GM13977 (cell line): ENCODE measurements around the gene FITM1.
"Not testable (repeated sequence)": the region's sequence is repeated elsewhere in the genome, so short reads cannot be mapped to it uniquely, and the experiment has no call there.

Source experiments
- DNase-seq: peaks from one replicate; pipeline ENCODE4 v3.0.0; 2012; ENCODE audit warnings: low spot score
- in situ Hi-C: fragments of 300-500 bp; cut with MboI; formaldehyde crosslinking; loops from one replicate; pipeline ENCODE4 v1.12.0; 2022; ENCODE audit warnings: low sequenced_read_pairs, low pct_unique_long_range_greater_than_20kb, mixed read lengths, inconsistent platforms; ENCODE audit not compliant: unreplicated experiment
- TF ChIP-seq, protein P1 (sequence below): IDR thresholded peaks from 2 replicates; pipeline ENCODE4 v1.5.1; 2012; ENCODE audit warnings: mild to moderate bottlenecking, control low read depth; ENCODE audit not compliant: insufficient read depth; ENCODE audit errors: extremely low read depth, missing control alignments

Gene FITM1

DNA sequence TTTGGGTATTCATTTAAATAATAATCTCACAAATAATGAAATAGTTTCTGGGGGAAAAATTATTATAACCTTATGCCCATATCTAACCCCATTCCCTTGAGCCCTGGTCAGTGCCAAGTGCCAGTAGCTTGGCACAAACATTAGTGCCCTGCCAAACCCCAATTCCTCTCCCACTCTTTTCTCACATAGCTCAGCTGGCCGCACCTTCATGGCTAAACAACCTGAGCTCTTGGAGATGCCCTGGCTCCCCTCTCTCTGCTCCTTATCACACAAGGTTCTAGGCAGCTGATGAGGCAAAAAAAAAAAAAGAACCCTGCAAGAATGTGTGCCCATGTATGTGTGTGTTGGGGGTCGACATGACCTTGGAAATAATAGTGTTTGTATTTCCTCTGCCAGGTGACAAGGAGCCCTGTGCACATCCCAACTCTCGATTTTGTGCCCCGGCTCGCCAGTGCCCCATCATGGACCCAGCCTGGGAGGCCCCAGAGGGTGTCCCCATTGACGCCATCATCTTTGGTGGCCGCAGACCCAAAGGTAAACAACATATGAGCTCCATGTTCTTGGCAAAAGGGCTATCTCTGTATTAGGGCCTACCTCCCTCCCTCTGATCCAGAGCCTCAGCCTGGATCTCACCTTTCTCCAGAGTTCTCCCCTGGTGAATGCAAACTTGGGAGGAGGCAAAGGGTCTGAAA is 28.0 kb upstream of the FITM1 start:
- no peak for DNase-seq
- TF ChIP-seq, protein P1, sequence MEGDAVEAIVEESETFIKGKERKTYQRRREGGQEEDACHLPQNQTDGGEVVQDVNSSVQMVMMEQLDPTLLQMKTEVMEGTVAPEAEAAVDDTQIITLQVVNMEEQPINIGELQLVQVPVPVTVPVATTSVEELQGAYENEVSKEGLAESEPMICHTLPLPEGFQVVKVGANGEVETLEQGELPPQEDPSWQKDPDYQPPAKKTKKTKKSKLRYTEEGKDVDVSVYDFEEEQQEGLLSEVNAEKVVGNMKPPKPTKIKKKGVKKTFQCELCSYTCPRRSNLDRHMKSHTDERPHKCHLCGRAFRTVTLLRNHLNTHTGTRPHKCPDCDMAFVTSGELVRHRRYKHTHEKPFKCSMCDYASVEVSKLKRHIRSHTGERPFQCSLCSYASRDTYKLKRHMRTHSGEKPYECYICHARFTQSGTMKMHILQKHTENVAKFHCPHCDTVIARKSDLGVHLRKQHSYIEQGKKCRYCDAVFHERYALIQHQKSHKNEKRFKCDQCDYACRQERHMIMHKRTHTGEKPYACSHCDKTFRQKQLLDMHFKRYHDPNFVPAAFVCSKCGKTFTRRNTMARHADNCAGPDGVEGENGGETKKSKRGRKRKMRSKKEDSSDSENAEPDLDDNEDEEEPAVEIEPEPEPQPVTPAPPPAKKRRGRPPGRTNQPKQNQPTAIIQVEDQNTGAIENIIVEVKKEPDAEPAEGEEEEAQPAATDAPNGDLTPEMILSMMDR = no peak
- in situ Hi-C loops = no loop called here

DNA sequence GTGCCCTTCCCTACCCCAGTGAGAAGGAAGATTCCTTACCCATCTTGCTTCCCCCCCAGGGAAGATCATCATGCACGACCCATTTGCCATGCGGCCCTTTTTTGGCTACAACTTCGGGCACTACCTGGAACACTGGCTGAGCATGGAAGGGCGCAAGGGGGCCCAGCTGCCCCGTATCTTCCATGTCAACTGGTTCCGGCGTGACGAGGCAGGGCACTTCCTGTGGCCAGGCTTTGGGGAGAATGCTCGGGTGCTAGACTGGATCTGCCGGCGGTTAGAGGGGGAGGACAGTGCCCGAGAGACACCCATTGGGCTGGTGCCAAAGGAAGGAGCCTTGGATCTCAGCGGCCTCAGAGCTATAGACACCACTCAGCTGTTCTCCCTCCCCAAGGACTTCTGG is 27.0 kb upstream of the FITM1 start:
- in situ Hi-C loops = no loop called here
- no peak for DNase-seq
- TF ChIP-seq, protein P1 = no peak

DNA sequence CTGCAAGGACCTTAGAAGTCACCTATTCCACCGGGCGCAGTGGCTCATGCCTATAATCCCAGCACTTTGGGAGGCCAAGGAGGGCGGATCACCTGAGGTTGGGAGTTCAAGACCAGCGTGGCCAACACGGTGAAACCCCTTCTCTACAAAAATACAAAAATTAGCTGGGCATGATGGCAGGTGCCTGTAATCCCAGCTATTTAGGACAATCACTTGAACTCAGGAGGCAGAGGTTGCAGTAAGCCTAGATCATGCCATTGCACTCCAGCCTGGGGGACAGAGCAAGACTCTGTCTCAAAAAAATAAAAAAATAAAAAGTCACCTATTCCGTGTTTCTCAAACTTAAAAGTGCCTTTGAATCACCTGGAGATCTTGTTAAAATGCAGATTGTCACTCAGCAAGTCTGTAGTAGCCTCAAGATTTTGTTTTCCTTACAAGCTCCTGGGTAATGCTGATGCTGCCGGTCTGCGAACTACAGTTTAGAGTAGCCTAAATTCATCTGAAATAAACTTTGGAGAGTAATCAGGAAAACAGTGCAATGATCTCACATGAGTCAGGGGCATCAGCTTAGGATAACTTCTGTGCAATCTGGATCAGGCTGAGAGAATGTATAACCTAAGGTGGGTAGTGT is 24.7 kb upstream of the FITM1 start:
- DNase-seq, in situ Hi-C loops: not testable (repeated sequence)

DNA sequence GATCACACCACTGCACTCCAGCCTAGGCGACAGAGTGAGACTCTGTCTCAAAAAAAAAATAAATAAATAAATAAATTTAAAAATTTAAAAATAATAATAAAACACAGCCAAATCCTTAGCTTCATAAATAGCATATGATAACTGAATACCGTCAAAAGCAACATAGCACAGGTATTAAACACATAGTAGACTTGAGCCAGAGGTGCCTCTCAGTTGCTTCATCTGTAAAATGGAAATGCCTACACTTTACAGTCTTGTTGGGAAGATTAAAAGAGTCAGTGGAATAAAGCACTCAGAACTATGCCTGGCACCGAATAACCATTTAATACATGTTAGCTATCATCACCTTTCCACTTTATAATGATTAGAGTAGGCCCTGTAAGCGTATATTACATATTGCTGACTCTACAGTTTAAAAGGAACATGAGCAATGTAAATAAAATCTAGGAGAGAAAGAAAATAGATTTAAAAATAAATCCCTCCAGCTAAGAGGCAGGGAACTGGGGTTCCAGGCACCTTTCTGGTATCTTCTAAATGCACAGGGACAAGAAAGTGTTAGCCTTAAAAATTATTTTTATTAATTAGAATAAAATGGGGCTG is 23.7 kb upstream of the FITM1 start:
- TF ChIP-seq, protein P1 = no peak
- DNase-seq = no peak
- in situ Hi-C loops = no loop called here

DNA sequence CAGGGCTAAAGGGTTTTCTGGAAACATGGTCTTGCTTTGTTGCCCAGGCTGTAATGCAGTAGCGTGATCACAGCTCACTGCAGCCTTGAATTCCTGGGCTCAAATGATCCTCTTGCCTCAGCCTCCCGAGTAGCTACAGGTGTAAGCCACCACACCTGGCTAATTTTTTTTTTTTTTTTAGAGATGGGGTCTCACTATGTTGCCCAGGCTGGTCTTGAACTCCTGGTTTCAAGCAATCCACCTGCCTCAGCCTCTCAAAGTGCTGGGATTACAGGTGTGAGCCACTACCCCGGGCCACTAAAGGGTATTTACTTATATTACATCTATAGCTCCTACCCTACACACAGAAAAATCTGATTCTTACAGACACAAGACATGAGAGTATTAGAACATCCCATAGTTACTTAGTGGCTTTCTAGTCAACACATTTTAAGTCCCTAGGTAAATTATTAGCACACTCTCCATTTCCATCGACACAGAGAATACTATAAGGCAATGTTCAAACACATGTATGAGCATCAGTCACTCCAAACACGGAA is 22.1 kb upstream of the FITM1 start:
- no peak for DNase-seq
- TF ChIP-seq, protein P1 = no peak
- in situ Hi-C loops = no loop called here

DNA sequence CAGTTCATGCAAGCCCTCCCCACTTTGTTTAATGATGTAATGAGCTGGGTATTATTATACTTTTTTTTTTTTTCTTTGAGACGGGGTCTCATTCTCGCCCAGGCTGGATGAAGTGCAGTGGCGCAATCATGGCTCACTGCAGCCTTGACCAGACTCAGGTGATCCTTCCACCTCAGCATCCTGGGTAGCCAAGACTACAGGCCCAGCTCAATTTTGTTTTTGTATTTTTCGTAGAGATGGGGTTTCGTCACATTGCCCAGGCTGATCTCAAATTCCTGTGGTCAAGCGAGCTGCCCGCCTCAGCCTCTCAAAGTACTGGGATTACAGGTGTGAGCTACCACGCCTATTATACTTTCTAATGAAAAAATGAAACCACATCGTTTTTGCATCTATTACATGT is 20.4 kb upstream of the FITM1 start:
- TF ChIP-seq, protein P1 = no peak
- no peak for DNase-seq
- in situ Hi-C loops = no loop called here

DNA sequence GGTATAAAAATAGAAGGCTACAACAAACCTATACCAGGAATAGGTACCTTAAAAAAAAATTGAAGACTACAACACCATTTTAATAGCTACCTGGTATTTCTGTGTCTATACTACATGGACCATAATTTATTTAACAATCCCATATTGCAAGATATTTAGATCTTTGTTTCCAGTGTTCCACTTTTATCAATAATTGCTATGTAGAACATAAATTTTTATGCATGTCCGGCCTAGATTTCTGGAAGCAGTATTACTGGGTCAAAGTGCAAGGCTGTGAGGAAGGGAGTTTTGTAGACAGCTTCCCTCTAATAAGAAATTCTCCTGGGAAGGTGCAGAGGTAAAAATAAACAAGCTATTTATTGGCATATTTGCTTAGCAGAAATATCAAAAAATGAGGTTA is 19.9 kb upstream of the FITM1 start:
- in situ Hi-C loops = no loop called here
- no peak for DNase-seq
- TF ChIP-seq, protein P1 = no peak
